OCI-LY3 (cell line): Measurements from ENCODE around the gene PEAK3.

Experiments
- EZH2phosphoT487 ChIP-seq: fragments of 200-600 bp; shearing (Covaris generic); IDR thresholded peaks from 2 replicates; pipeline ENCODE4 v1.6.1; 2018; ENCODE audit warnings: antibody characterized with exemption, mixed run types, low read depth
- TF ChIP-seq, protein P1 (sequence below): fragments of 200-600, 300-600 bp; sonication (generic); IDR thresholded peaks from 2 replicates; pipeline ENCODE4 v1.5.1; 2014; ENCODE audit warnings: antibody characterized with exemption, low read length, low read depth

DNA sequence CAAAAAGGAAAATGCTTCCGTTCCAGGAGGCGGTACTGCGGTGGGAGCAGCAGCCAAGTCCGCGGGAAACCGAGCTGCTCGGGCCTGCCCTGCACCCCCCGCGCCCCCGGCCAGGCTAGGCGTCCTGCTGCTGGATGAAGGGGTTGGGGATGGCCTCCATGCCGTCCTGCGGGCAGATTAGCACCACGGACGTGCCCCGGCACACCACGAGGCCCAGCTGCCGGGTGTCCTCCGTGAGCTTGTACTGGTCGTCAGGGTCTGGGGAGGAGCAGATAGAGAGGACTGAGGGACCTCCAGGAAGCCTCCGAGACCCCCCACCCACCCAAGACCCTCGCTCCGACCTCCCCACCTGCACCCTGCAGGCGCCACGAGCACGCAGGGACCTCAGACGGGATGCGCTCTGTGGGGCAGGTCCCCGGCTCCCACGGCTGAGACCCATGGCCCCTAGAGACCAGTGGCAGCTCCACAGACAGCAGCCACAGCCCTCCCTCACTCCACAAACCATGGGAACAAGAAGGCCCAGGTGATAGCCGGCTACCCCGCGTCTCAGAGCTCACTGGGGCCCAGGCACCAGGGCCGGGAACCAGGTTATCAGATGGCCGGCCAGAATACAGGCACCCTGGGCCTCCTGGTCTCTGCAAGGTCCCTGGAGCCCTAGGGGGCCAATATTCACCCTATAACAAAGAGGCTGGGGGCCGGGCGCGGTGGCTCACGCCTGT, 39.7 kb upstream of the PEAK3 start:
- no peak for TF ChIP-seq EZH2phosphoT487
- TF ChIP-seq, protein P1, sequence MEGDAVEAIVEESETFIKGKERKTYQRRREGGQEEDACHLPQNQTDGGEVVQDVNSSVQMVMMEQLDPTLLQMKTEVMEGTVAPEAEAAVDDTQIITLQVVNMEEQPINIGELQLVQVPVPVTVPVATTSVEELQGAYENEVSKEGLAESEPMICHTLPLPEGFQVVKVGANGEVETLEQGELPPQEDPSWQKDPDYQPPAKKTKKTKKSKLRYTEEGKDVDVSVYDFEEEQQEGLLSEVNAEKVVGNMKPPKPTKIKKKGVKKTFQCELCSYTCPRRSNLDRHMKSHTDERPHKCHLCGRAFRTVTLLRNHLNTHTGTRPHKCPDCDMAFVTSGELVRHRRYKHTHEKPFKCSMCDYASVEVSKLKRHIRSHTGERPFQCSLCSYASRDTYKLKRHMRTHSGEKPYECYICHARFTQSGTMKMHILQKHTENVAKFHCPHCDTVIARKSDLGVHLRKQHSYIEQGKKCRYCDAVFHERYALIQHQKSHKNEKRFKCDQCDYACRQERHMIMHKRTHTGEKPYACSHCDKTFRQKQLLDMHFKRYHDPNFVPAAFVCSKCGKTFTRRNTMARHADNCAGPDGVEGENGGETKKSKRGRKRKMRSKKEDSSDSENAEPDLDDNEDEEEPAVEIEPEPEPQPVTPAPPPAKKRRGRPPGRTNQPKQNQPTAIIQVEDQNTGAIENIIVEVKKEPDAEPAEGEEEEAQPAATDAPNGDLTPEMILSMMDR: no peak
